Superior temporal gyrus (tissue), 1 donor: ENCODE measurements around the gene CNBD2.
"Not testable (repeated sequence)": the region's sequence is repeated elsewhere in the genome, so short reads cannot be mapped to it uniquely, and the experiment has no call there.

ENCODE experiments used
- DNase-seq: peaks from one replicate; pipeline ENCODE4 v3.0.0-alpha.2; 2016; ENCODE audit errors: extremely low spot score

CNBD2 gene

GRCh38 chr20:35974256-35974655, 5.9 kb downstream of the CNBD2 start:
- DNase-seq: no peak

- no peak for DNase-seq
Measured at GRCh38 chr20:35975576-35976373, 7.4 kb downstream of the CNBD2 start.

GRCh38 chr20:35978041-35978513, 9.7 kb downstream of the CNBD2 start:
- no peak for DNase-seq

GRCh38 chr20:35979544-35979943, 11.2 kb downstream of the CNBD2 start:
- DNase-seq: no peak

GRCh38 chr20:35981969-35982368, 13.6 kb downstream of the CNBD2 start:
- DNase-seq: no peak

GRCh38 chr20:35984382-35984781, 16.0 kb downstream of the CNBD2 start:
- no peak for DNase-seq

- no peak for DNase-seq
Measured at GRCh38 chr20:35985806-35986205, 17.4 kb downstream of the CNBD2 start.

GRCh38 chr20:35988910-35989463, 20.6 kb downstream of the CNBD2 start:
- no peak for DNase-seq

GRCh38 chr20:35991142-35991771, 22.9 kb downstream of the CNBD2 start:
- peak; percentile 29 for DNase-seq

- DNase-seq: peak; percentile 89
Measured at GRCh38 chr20:35992713-35993335, 24.4 kb downstream of the CNBD2 start.

- peak; percentile 84 for DNase-seq
Measured at GRCh38 chr20:35994994-35995453, 26.6 kb downstream of the CNBD2 start.

- DNase-seq: not testable (repeated sequence)
Measured at GRCh38 chr20:35996492-35996891, 28.1 kb downstream of the CNBD2 start.

GRCh38 chr20:36001331-36001730, 32.9 kb downstream of the CNBD2 start:
- not testable (repeated sequence) for DNase-seq

GRCh38 chr20:36002855-36003254, 34.5 kb downstream of the CNBD2 start:
- DNase-seq: no peak

GRCh38 chr20:36004045-36004444, 35.7 kb downstream of the CNBD2 start:
- DNase-seq: no peak

GRCh38 chr20:36008461-36009035, 40.2 kb downstream of the CNBD2 start:
- no peak for DNase-seq

- no peak for DNase-seq
Measured at GRCh38 chr20:36010076-36010475, 41.7 kb downstream of the CNBD2 start.

- DNase-seq: no peak
Measured at GRCh38 chr20:36010825-36011224, 42.4 kb downstream of the CNBD2 start.

GRCh38 chr20:36015806-36016403, 47.5 kb downstream of the CNBD2 start:
- DNase-seq: no peak

- no peak for DNase-seq
Measured at GRCh38 chr20:36017048-36017951, 48.9 kb downstream of the CNBD2 start.
